ENCODE results near the gene PRDX2. TPM values are rescaled to one million over a fixed set of nuclear protein-coding genes. Genes with fewer than 3 reads are reported as not detected.

The PRDX2 gene
- total RNA-seq, 1 donor from 2014 or later, result 692 TPM

DNA sequence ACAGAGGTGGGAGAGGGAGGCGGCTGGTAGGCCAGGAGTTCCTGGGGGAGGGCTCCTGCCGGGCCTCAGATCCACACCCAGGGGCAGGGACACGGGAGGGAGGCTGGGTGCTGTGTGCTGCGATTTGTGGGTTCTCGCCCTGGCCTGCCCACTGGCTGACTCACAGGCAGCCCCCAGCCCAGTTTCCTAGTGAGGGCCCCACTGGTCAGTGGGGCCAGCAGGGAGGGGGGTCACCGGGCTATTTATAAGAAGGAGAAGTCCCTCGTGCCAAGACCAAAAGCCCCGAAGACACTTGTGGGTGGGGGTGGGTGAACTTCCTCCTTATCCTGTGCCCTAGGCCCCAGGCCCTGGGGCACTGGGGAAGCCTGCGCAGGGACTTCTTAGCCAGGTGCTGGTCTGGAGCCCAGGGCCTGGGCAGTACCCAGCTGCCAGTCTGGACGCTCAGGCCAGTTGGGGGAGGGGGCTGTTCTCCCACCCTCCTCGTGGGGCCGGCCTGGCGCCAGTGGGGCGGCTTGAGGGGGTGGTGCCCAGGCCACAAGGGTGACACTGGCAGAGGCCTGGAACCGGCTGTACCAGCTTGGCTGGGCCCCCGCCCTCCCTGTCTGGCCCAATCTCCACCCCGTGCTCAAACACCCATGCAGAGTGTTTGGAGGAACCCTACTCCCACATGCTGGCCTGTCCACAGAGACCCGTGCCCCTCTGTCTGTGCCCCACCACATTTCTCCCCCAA lies 15.3 kb downstream of the PRDX2 start:
- intact Hi-C loops (cut with DNase I), result no loop called here
- ATAC-seq, result no peak
- DNase-seq (ENCODE audit: missing footprints), result peak; percentile 92

DNA sequence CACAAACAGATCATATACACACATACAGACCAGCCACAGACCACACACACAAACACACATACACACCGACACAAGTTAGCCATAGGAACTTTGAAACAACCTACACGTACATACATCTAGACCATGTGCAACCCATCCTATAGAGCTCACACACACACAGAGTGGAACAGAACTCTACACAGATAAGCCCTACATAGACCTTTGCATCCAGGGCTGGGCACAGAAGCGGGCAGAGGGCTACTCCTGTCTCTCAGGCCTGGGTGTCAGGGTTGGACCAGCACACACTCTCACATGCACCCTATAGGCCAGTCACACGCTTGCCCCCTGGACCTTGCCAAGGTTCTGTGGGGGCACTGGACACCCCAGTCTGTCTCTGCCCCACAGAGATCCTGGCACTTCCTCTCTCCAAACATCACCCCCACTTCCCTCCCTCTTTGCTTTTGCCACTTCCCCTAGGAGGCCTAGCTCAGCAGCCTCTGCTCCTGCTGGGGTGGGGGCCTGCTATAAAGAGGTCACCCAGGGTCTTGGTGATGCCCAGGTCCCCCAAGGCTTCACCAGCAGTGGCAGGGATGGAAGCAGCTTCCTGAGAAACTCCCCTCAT lies 16.1 kb downstream of the PRDX2 start:
- intact Hi-C loops (cut with DNase I), result no loop called here
- DNase-seq (ENCODE audit: missing footprints), result no peak
- no peak for ATAC-seq

- intact Hi-C loops (cut with DNase I), result no loop called here
- ATAC-seq (no peak), DNase-seq (ENCODE audit: missing footprints) (no peak)
These were observed 16.6 kb downstream of the PRDX2 start for GRCh38 chr19:12784871-12785430.

DNA sequence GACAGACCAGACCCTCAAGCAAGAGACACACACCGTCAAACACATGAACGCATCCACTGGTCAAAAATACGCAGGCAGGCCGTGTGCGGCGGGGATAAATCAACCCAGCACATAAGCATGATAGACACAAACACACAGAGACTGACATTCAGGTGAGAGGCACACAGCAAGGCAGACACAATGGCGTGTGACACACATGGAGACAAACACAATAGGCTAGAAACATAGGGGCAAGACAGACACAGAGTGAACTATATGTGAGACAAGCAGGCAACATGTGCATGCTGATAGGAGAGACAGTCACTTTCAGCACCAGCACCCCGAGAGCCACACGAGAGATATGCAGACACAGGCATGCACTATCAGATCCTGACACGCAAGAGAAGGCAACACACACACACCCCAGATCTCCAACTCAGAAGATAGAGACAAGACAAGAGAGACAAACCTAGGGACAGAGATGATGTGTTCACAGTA lies 17.2 kb downstream of the PRDX2 start:
- intact Hi-C loops (cut with DNase I), result no loop called here
- DNase-seq (ENCODE audit: missing footprints) (no peak), ATAC-seq (no peak)

DNA sequence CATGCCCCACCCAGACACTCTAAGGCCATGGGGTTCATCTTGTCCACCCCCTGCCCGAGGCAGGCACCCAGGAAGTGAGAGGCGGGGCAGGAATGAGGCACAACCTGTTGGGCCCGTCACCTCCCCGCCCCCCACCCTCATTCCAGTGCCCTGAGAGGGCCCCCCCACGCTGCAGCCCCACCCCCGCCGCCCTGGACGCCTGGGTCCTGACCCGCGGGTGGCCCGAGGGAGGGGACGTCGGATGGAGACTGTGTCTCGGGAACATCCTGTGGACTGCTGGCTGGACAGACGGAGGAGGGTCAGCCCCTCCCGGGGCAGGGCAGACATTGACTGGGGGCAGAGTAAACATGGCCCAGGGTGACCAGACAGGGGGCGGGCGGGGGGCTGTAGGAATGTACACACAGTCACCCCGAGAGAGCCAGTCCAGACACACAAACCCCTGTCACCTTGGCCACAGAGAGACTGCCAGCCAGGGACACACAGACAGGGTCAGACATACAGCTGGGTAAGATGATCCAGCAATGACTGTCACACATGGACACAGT lies 17.7 kb downstream of the PRDX2 start:
- DNase-seq (ENCODE audit: missing footprints) (no peak), ATAC-seq (no peak)
- intact Hi-C loops (cut with DNase I), result no loop called here

- intact Hi-C loops (cut with DNase I), result no loop called here
- ATAC-seq (no peak), DNase-seq (ENCODE audit: missing footprints) (no peak)
These were observed 18.2 kb downstream of the PRDX2 start for GRCh38 chr19:12783291-12783848.

- intact Hi-C loops (cut with DNase I), result no loop called here
- peak; percentile 95 for DNase-seq (ENCODE audit: missing footprints)
- peak; percentile 74 for ATAC-seq
These were observed 18.9 kb downstream of the PRDX2 start for GRCh38 chr19:12782424-12783290.

- no peak for DNase-seq (ENCODE audit: missing footprints)
- ATAC-seq, result no peak
- intact Hi-C loops (cut with DNase I), result no loop called here
These were observed 19.5 kb downstream of the PRDX2 start for GRCh38 chr19:12782174-12782423.

DNA sequence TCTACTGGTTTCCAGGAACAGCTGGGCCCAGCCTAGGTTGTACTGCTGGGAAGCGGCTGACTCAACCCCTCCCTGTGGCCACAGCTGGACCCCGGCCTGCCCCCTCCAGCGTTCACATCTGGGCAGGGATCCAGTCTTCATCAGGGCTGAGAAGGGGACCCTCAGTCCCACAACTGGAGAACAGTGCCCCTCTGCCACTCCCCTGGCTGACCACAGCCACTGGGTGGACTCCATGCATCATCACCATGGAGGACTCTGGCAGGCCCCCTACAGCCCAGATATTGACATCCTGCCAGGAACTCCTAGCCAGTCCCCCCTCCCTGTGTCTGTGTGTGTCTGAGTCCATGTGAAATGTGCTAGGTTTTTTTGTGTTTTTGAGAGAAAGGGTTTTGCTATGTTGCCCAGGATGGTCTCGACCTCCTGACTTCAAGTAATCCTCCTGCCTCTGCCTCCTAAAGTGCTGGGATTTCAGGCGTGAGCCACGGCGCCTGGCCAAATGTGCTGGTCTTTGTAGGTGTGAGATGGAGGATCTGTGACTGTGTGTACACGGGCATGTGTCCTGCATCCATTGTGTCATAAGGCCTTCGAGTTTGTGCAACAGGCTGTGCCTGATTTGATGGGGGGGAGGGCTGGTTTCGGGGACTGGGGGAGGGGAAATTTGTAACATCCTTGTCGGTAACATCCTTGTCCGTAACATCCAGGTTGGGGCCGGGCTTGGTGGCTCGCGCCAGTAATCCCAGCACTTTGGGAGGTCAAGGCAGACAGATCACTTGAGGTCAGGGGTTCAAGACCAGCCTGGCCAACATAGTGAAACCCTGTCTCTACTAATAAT lies 22.2 kb downstream of the PRDX2 start:
- intact Hi-C loops (cut with DNase I), result no loop called here
- peak; percentile 17 for ATAC-seq
- peak; percentile 85 for DNase-seq (ENCODE audit: missing footprints)

DNA sequence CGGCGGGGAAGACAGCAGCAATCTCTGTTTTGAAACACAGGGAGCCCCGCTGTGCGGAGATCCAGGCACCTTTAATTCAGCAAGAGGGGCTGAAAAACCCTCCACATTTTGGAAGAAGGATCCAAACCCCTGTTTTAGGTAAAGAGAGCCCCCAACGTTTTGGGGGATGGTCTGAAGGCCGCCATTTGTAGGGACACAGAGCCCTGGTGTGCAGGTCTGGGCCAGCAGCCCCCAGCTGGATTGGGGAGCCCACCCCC lies 22.8 kb downstream of the PRDX2 start:
- intact Hi-C loops (cut with DNase I), result no loop called here
- no peak for ATAC-seq
- DNase-seq (ENCODE audit: missing footprints), result no peak

DNA sequence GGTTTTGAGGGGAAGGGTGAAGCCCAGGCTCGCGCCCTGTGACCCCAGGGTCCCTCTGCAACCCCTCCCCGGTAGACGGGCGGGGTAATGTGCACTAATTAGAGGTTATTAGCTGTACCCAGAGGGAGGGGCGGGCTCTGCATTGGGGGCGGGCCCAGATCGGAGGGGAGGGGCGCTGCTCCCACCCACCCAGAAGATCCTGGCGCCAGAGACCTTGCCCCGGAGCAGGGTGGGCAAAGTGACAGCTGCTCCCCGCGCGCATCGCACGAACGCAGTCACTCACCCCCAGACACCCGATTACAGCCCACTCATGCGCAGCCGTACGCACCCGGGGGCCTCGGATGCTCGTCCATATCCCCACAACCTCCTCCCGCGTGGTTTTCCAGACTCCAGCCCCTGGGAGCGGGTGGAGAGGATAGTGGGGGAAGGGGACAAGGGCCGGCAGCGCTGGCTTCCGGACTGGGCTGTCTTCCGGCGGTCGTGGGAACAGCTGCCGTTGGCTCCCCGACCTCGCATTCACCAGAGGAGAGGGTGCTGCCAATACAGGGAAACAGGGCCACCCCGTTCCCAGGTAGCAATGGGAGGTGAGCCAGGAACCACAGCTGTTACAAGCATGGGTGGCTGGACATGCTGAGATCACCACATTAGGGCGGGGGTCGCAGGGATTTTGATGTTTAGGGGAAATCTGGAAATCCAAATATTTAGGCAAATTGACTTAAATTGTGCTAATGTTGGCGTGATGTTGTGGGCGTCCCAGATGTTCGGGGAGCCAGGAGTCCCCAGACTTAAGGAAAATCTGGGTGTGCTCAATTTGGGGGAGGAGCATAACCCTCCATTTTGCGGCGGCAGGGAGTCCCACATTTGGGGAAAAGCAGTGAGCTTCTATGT lies 23.3 kb downstream of the PRDX2 start:
- peak; percentile 88 for DNase-seq (ENCODE audit: missing footprints)
- ATAC-seq, result peak; percentile 36
- intact Hi-C loops (cut with DNase I), result no loop called here

- DNase-seq (ENCODE audit: missing footprints) (peak; percentile 92), ATAC-seq (peak; percentile 56)
- intact Hi-C loops (cut with DNase I), result loop anchor here (1.0 kb wide), 1 partner anchor 19 kb away; no protein-coding TSS in a partner anchor
These were observed 24.2 kb downstream of the PRDX2 start for GRCh38 chr19:12777217-12778016.

DNA sequence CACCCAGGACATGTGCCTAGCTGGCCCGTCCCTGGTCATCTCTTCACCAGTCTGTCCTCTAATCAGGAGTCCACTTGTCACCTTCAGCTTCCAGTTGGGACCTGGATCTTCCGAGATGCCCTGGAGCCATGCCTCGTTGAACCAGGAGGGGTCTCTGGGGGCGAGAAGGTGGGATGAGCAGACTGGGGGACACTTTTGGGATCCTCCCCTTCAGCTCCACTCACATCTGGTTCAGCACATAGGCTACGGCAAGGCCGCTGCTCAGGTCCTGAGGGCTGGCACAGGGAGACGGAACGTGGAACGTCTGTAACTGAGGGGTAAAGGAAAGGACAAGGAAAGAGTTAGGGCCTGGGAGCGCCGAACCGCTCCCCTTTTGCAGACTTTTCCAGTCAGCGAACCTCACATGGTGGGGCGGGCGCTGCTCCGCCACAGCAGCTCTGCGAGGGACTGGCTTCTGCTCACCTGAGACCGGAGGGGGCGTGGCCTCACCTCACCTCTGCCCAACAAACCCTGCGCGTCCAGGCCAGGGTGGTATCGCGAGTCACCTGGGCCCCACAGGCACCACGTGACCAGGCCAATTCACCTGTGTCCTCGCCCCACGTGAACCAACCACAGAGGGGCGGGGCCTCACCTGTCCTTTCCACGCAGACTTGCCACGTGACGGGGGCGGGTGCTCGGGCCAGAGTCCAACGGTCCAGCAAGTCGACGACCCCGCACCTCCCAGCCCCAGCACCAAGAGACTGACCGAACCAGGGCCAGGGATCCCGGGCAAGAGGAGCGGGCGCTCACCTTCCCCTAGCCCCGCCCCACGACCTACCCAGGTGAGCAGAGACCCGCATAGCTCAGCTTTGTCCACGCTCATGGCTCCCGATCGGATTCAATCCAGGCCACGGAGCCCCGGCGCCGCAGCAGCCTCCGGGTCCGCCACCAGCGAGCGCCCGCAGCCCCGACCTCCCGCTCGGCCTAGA lies 26.7 kb downstream of the PRDX2 start, which contains the start of gene HOOK2:
TSS of gene HOOK2 (minus strand) at position 965 of the 968 bp plus-strand sequence. CDS start at position 862, 103 bp downstream.
- ATAC-seq (no peak), DNase-seq (ENCODE audit: missing footprints) (no peak)
- intact Hi-C loops (cut with DNase I), result no loop called here

- ATAC-seq, result no peak
- intact Hi-C loops (cut with DNase I), result no loop called here
These were observed 28.0 kb downstream of the PRDX2 start for GRCh38 chr19:12773571-12773970.

DNA sequence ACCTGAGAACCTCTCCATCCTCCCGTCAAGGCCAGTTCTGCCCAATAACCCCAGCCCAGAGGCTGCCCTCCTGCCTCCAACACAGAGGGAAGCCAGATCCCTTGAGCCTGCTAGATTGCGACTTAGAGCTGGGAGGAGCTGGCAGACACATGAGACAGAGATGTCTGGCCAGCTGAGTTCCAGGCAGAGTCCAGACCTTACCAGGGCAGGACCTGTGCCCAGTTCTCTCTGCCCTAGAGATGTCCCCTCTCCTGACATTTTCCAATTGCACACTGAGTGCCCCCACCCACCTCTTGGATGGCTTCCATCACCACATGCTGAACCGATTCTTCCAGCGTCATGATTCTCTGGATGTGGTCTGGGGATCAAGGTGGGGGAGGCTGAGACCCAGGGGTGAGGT lies 29.3 kb downstream of the PRDX2 start:
- ATAC-seq, result peak; percentile 58
- no peak for DNase-seq (ENCODE audit: missing footprints)
- intact Hi-C loops (cut with DNase I), result no loop called here

More at GRCh38 chr19:12773571-12773970, 28.0 kb downstream of the PRDX2 start:
- DNase-seq (ENCODE audit: missing footprints), result no peak
